ENCODE results near the gene CRYBA1.
A peak's percentile ranks its signal among the peaks of the same experiment; 100 is the strongest.
"Not testable (repeated sequence)": the region's sequence is repeated elsewhere in the genome, so short reads cannot be mapped to it uniquely, and the experiment has no call there.

CRYBA1 gene

DNA sequence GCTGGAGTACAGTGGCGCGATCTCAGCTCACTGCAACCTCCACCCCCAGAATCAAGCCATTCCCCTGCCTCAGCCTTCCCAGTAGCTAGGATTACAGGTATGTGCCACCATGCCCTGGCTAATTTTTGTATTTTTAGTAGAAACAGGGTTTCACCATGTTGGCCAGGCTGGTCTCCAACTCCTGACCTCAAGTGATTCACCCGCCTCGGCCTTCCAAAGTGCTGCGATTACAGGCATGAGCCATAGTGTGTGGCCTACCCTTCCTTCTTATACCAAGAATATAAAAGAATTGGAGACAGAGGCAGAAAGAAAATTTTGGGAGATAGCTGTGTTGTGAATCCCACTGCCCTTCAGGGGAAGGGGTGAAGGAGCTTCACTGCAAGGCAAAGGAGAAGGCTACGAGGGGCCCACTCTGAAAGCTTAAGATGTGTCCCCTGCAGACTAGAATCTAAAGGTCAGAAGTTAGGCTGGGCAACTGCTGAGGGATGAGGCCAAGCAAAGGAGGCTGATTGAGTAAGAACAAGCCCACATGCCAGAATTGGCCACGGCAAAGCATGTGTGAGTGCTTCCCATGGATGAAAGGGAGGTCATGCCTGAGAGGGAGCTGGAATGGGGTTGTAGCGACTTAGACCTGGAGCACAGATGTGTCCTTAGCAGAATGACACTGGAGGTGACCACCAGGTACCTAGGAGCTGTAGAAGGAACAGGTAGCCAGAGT is 8.4 kb upstream of the CRYBA1 start:
- DNase-seq: no peak

- DNase-seq: no peak
Observed at GRCh38 chr17:29240477-29240876, 6.2 kb upstream of the CRYBA1 start.

DNA sequence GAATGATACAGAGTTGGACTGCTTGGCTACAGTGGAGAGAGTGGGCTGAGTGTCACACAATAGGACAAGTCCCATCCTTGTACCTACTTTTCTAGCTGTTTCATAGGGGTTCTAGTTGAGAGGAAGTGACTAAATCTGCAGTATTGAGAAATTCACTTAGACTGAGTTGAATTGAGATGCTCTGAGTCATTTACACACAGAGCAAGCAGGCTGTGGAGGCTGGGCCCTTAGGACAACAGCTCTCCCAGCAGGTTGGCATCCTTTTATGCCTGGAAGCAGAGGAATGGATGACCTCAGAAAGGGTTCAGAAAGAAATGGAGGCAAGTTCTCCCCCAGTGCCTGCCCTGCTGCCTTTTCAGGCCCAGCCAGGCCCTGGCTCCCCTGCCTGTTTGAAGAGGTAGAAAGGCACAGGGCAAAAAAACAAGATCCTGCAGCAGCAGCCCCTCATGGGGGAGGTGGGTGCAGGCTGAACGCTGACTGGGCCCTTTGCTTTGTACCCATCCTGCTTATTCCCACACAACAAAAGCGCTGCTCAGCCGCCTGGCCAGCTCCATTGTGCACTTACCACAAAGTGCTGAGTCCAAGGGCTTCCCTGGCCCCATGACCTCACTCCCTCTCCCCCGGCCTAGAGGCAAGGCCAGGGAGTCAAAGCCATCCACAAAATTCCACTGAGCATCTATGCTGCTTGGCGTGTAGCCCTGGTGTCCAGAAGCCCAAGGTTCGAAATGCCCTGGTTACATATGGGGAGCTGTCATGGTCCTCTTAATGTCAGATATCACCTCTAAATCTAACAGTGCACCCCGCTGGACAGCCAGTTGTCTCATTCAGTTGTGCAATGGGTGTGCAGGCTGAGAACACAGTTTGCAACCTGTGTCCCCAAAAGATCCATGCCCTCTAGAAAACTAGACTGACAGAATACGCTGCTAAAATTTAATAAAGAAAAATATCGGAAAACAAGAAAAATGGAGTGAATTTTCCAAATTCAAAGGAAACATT is 5.4 kb upstream of the CRYBA1 start:
- DNase-seq: no peak

DNA sequence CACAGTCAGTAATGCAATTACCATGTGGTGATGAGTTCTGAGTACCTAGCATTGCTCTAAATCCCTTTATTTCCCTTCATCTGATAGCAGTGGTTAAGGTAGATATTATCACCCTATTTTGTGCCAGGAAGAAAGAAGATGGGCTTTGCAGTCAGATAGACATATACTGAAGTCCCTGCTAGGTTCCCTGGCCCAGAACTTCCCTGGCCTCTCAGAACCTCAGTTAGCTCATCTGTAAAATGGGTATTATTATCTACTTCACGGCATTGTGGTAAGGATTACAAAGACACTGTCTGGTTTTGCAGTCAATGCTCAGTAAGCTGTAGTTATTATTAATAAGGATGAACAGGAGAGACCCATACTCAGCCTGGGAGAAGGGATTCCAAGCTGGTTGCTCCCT is 4.6 kb upstream of the CRYBA1 start:
- no peak for DNase-seq

DNA sequence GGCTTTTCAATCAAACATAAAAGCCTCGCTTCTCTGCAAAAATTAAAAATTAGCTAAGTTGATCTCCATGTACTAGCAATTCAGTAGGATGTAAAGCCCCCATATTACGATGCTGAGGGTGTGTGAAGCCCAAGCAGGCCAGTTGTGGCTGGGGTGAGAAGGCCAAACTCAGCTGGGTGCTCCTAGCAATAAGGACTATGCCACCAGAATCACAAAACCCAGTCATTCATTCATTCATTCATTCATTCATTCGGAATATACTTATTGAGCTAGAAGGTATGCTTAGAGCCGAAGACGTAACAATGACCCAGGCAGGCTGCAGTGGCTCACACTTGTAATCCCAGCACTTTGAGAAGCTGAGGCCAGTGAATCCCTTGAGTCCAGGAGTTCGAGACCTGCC is 3.9 kb upstream of the CRYBA1 start:
- DNase-seq: no peak

DNA sequence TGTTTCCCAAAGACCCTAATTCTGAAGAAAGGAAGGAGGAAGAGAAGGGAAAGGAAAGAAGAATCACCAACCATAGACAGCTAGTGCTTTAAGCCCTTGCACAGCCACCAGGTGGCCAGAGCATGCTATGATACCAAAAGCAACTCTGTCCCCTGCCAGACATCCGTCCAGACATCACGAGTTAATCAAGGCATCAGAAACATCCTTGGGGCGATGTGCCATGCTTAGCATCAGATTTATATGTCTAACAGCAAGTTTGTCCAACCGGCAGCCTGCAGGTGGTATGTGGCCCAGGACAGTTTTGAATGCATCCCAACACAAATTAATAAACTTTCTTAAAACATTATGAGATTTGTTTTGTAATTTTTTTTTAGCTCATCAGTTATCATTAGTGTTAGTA is 2.9 kb upstream of the CRYBA1 start:
- DNase-seq: no peak

GRCh38 chr17:29245401-29245800 is 1.3 kb upstream of the CRYBA1 start:
- no peak for DNase-seq

DNA sequence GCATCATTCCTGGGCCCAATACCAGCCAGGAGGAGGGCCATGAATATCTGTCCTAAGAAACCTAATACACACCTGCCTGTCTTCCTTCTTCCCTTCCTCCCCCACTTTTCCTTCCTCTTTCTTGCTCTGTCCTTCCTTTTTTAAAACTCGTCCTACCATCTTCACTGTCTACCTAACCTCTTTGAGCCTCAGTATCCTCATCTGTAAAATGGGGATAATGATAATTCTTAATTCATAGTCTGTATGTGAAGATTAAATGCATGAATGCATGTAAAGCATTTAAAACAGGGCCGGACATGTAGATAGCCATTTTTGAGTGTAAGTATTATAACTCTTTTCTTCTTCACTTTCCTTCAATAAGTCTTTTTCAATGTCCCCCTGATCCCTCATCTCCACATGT is 560 bp downstream of the CRYBA1 start:
- no peak for DNase-seq

GRCh38 chr17:29248845-29249244 is 2.2 kb downstream of the CRYBA1 start:
- no peak for DNase-seq

DNA sequence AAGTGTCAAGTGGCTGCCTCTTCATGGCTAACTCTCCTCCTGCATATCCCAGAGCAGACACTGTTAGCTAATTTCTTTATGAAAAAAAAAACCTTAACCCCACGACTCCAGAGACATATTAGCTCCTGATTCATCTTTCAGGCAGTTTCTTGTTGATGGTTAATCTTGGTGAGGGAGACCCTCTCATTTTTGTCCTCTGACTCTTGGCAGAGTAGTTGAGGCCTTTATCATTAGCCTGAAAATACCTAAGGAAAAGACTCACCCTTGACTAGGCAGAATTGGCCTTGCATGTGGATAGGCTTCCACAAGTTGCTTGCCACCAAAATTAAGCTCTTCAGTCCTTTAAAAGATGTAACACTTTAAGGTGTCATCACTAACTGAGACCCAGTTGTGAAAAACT is 4.0 kb downstream of the CRYBA1 start:
- no peak for DNase-seq

DNA sequence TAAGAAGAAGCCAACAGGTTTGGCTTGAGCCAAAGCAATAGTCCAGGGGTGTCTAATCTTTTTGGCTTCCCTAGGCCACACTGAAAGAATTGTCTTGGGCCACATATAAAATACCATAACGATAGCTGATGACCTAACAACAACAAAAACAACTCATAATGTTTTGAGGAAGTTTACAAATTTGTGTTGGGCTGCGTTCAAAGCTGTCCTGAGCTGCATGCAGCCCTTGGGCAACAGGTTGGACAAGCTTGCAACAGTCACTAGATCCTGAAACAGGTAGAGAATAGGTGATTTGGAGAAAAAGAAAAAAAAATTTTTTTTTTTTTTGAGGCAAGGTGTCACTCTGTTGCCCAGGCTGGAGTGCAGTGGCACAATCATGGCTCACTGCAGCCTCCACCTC is 4.5 kb downstream of the CRYBA1 start:
- no peak for DNase-seq

GRCh38 chr17:29252101-29252791 is 5.6 kb downstream of the CRYBA1 start:
- peak in 1 of 3 experiments; percentile 19 for DNase-seq

- no peak for DNase-seq
Observed at GRCh38 chr17:29253037-29253436, 6.4 kb downstream of the CRYBA1 start.

DNA sequence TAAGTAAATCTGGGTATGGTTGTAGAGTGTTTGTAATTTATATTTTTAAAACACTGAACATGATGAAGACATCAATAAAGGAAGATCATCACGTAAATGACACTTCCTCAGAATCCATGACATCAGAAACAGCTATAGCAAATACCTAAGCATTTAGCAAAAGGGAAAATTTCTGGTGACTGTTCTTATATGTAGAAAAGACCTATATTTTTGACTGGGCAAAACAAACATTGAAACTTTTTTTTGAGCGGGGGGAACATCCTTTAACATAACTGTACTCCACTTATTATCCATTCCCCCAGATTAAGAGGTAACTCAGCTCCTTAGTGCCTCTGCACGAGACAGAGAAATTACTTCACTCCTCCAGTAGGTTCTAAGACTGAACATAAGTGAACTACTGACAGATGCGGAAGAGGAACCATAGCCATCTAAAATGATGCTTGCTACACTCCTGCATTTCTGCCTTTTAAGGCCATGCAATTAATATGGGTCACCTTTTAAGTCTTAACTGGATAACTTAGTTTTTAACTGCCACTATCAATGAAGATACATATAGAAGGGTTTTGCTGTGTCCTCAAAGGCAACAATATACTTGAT is 9.4 kb downstream of the CRYBA1 start:
- DNase-seq: no peak

GRCh38 chr17:29256735-29257466 is 10.2 kb downstream of the CRYBA1 start:
- no peak for DNase-seq

- DNase-seq: no peak
Observed at GRCh38 chr17:29257756-29258155, 11.1 kb downstream of the CRYBA1 start.

- DNase-seq: no peak
Observed at GRCh38 chr17:29263916-29264315, 17.3 kb downstream of the CRYBA1 start.

- not testable (repeated sequence) for DNase-seq
Observed at GRCh38 chr17:29271980-29272379, 25.3 kb downstream of the CRYBA1 start.

DNA sequence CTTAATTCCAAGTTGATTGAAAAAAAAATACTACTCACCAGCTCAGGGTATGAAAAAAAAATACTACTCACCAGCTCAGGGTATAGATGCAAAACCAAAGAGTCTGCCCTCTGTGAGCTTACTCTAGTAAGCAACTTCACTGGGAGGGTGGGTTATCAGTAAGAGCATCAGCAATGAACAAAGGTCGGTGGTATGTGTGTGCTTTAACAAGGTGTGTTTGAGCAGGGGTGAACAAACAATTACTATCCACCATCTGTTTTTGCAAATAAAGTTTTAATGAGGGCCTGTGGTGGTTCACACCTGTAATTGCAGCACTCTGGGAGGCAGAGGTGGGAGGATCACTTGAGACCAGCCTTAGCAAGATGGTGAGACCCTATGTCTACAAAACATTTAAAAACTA is 27.3 kb downstream of the CRYBA1 start:
- no peak for DNase-seq

GRCh38 chr17:29278692-29279091 is 32.0 kb downstream of the CRYBA1 start:
- DNase-seq: no peak

GRCh38 chr17:29279397-29280070 is 32.9 kb downstream of the CRYBA1 start:
- no peak for DNase-seq

- DNase-seq: no peak
Observed at GRCh38 chr17:29283496-29283895, 36.8 kb downstream of the CRYBA1 start.
